GM18520 (cell line): ENCODE results near the gene RAB9B.

Experiments
- ATAC-seq: cut with Tn5 transposase; IDR thresholded peaks from one replicate; pipeline ENCODE4 v1.9.1; 2021; ENCODE audit not compliant: unreplicated experiment

Gene RAB9B

GRCh38 chrX:103773445-103773844 lies 58.6 kb downstream of the RAB9B start:
- ATAC-seq, result no peak
